ENCODE measurements around the gene OR56A4.
"Not testable (repeated sequence)": the region's sequence is repeated elsewhere in the genome, so short reads cannot be mapped to it uniquely, and the experiment has no call there.

OR56A4 gene, protein sequence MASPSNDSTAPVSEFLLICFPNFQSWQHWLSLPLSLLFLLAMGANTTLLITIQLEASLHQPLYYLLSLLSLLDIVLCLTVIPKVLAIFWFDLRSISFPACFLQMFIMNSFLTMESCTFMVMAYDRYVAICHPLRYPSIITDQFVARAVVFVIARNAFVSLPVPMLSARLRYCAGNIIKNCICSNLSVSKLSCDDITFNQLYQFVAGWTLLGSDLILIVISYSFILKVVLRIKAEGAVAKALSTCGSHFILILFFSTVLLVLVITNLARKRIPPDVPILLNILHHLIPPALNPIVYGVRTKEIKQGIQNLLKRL

DNA sequence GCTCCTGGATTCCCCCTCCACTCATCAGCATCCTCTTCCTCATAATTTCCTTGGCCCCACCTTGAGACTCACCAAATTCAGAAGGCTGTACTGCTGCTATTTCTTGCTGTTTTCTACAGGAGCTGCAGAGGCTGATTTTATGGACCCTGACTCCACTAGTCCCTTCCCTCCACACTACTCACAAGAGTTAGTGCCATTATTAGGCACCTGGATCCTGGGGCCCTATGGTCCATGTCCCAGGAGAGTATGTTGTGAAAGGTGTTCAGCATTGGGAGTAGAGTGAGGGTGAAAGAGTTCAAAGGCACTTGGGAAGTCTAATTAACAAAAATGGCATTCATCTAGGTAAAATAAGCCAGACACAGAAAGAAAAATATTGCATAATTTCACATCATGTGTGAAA, at the start of gene OR56A4:
Gene OR56A4 (minus strand): TSS at position 101 of the 400 bp plus-strand sequence. CDS start 3,954 bp downstream, outside the sequence.
- DNase-seq: no peak

DNA sequence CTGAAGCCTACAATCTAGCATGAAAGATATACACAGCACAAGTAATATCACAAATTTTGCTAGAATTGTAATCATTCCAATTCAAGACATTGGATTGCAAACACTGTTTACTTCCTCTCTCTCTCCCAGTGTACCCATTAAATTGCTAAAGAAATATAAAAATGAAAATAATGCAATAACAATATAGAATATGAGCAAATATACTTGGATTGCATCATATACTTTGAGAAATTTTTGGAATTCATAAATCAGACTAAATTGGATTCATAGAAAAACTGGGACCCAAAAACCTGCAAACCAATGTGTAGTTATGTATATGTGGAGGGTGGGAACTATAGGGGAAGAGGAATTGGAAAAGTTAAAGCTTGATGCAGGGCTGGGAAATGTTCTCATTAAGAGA, 48.8 kb upstream of the OR56A4 start:
- DNase-seq: no peak

DNA sequence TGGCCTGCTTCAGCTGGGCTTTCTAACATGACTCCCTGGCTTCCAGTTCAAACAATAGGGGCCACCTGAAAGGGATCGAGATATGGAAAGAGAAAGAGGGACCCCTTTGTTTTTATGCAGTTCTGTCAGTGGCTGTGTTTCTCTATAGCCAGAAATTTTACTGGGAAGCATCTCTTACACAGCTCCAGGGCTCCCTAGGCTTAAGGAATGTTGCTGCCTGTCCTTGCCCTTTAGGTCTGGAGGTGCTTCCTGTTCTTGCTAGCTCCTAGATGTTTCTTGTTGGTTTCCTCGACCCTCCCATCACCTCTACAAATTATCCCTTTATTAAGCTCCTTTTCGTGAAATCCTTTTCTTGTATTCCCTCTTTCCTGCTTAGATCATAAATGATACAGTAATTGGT, 45.6 kb upstream of the OR56A4 start:
- DNase-seq: no peak

DNA sequence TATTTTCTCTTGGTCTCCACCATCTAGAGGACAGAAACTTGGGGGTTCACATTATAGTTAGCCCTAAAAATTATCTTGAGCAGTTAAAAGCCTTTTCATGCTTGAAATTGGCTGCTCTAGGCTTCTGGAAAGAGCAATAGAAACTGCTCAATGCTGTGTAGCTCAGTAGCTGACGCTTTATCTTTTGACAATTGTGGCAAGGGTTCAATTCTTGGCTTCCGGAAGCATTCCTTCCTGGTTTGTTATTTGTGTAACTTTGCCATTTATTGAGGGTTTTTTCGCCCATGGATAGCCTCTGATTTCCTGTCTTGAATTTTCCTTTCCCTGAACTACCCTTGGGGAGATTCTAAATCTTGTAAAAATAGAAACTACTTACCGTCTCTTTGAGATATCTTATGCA, 34.1 kb upstream of the OR56A4 start:
- no peak for DNase-seq

DNA sequence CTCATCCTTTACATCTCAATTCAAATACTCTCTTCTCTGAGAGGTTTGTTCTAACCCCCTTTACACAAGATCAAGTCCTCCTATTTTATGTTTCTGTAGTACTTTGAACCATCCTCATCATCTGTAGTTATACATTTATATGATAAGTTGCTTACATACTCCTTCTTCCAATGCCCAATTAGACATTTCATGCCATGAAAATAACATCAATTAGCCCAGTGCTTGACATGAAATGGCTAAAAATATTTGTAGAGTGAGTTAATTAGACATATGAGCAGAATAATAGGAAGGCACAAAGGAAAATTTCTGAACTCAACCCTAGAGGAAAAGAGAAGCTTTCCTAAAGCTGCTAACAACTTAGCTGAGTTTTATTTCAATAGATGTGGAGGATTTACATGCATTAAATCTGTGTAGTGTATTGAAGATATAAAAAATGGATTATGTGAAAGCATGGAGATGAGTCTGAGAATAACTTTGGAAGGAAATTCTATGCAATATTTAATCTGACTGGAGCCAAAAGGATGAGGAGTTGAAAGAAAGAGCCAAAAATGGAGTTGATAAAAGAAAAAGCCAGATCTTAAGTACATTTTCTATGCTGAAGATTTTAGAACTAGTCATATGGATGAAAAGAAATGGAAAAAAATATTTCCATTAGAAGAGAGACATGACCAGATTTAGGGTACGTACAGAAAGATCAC, 24.1 kb upstream of the OR56A4 start, which contains the start of gene OR56A1:
Gene OR56A1 (minus strand): TSS at position 51 of the 698 bp plus-strand sequence. CDS start 3,066 bp downstream, outside the sequence.
- DNase-seq: no peak

DNA sequence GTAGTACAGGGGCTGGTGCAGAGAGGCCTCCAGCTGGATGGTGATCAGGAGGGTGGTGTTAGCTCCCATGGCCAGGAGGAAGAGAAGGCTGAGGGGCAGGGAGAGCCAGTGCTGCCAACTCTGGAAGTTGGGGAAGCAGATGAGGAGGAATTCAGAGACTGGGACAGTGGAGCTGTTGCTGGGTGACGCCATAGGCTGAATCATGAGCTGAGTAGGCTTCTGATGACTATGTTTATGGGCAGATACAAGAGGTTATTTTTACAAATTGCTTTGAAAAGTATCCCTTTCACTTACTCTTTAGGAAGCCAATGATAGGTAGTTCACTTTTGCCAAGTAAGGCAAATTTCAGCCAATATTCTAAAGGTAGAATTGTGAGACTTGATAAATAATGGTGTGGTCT, 20.8 kb upstream of the OR56A4 start:
- DNase-seq: no peak

DNA sequence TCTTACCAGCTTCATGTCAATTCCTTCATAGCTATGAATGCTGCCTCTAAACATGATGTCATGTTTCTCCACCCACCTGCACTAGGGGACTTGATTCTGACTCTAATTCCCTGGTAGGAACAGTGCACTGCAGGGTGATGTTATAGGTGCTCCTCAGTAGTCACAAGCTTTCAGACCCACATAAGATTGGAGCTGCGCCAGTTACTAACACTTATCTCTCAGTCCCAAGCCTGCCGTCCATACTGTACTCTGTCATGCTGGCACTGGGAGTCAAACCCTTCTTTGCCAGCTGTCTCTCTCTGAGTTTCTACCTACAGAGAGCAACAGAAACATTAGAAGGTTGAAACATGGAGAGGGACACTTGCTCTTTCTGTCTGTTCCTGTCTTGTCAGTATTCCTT, 18.3 kb upstream of the OR56A4 start:
- DNase-seq: no peak

DNA sequence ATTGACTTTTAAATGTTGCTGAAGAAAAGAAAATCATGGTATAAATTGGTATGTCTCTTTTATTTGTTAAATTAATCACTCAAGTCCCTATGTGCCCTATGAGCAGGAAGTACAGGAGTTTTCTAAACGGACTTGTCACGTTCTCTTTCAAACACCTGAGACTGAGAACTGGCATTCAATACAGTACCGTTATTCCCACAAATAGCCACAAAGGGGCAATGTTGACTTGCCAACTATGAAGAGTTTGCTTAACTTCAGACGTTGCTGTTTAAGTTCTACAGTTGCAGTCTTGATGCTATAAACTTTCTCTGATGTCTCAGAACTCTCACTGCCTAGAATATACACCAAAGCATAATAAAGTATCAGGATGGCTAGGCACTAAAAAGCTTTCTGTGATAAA, 16.2 kb upstream of the OR56A4 start:
- peak; percentile 53 for DNase-seq

DNA sequence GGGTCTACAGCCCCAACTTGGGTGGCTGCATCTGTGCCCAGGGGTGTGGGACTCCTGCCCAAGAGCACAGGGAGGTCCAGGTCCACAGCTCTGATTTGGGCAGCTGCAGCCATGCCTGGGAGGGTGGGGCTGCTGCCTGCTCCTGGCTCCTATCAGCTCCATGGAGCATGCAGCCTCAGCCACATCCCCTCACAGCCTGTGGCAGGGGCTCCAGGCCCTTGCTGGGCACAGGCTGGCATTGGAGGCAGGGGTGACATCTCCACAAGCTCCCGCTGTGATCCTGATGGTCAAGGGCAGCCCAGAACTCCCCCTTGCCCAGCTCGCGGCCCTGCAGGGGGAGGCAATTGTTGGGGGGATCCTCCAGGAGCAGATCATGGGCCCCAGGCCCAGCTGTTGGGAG, 6.3 kb upstream of the OR56A4 start:
- DNase-seq: no peak

DNA sequence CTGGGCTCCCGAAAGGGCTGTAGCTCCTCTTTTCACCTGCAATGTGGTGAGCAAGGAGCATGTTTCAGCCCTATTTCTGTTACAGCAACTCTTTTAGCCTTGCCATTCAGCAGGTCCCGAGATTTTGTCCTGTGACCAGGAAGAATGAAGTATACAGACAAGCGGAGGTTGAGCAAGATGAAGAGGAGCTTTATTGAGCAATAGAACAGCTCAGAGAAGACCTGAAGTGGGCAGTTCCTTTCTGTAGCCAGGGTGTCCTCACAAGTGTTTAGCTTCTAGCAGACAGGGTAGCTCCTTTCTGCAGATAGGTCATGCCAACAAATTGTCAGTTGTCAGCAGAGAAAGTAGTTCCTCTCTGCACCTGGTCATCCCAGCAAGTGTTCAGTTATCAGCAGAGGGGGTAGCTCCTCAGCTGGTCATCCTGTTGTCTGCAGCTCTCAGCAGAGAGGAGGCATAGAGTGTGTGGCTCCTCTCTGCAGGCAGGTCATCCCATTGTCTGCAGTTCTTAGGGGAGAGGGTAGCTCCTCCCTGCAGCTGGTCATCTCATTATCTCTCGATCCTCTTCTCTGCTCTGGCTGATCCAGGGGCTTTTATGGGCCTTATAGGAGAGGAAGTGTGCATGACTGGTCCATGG, 5.4 kb upstream of the OR56A4 start:
- DNase-seq: no peak

DNA sequence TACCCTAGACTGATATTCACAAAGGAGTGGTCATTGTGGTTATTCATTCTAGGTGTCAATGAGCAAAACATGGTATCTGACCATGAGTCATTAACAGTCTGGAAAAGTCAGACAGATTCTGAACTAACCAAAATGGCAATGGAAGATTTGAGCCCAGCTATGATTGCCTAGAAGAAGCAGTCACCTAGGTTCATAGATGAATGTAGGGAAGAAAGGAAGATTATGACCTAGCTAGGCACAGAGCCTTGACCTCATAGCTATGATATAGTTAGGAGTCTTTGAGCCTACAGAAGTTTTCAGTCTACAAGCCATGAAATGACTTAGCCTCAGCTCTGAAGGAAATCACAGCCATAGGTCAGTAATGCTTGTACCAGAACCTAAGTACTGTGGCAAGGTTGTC, 351 bp downstream of the OR56A4 start:
- no peak for DNase-seq

DNA sequence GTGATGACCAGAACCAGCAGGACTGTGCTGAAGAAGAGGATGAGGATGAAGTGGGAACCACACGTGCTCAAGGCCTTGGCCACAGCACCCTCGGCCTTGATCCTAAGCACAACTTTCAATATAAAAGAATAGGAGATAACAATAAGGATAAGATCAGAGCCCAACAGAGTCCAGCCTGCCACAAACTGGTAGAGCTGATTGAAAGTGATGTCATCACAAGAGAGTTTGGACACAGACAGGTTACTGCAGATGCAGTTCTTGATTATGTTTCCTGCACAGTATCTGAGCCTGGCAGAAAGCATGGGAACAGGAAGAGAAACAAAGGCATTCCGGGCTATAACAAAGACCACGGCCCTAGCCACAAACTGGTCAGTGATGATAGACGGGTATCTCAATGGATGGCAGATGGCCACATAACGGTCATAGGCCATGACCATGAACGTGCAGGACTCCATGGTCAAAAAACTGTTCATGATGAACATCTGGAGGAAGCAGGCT, 4.5 kb downstream of the OR56A4 start:
- no peak for DNase-seq

DNA sequence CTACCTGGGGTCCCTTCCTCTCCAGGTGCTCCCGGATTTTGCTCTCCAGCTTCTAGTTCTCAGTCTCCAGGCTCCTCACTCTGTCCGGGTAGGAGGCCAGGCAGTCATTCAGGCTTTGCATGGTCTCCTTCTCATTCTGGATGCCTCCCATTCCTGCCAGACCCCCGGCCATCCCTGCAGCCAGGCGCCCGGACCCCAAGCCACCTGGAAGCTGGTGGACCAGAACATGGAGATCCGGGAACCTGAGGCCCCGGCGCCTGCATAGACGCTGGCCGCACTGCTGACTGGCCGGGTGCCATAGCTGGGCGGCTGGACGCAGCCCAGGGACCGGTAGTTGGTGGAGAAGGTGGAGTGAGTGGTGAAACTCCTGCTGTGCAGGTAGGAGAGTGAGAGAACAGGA, 12.0 kb downstream of the OR56A4 start:
- DNase-seq: no peak

DNA sequence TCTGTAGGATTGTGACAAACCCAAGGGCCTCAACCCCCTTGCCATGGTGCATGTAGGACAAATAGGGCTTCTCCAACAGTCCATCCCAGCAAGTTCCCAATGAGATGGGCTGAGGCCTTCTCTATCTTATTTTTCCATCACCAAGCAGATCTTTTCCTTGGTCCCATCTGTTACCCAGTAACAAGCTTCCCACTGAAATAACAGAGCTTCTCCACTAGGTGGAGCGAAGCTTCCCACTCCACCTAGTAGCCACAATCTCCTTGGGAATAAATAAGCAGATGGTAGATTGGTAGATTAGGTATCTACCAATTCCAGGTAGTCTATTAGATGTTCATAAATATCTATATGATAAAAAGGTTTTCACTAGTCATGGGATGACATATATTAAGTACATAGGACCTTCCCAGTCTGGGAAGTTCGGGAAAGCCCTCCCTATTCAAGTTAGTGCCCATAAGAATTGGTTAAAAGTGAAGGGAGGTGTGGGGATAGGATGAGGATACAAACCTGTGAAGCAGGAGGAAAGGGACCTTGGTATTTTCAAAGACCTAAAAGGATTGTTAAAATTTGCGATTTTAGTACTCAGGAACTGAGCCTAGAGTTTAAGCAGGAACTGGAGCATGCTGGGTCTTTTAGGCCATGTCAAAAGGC, 14.0 kb downstream of the OR56A4 start:
- DNase-seq: no peak

DNA sequence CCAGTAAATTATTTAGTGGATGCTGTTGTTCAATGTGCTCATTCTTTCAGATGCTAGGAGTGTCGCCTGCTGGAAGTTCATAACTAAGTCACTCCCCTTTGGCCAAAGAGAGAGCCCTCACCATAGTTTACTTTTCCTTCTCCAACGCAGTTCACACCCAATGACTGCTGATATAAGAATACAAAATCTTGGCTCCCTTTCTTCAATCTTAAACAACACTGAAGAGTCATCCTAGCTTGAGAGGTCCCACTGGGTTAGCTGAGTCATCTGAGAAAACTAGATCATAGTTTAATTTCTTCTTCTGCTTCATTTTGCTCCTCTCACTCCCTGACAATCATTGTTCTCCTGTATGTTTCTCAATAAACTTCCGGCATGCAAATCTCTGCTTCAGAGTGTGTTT, 14.6 kb downstream of the OR56A4 start:
- no peak for DNase-seq

DNA sequence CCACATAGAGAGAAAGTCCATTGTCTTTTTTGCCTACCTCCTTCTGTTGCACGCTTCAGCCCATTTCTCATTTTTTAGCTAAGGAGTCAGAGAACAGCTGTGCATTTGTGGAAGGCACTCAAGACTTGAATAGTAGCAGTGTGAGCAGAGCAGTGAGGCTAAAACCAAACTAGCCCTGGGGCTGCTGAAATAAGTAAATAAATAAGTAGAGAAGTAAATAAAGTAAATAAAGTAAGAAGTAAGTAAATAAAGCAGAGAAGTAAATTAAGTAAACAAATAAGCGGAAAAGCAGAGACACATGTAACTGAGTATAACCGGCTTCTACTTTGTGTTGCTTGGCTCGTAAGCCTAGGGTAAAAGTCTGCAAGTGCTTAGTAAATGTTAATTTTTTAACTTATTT, 17.5 kb downstream of the OR56A4 start:
- DNase-seq: no peak

DNA sequence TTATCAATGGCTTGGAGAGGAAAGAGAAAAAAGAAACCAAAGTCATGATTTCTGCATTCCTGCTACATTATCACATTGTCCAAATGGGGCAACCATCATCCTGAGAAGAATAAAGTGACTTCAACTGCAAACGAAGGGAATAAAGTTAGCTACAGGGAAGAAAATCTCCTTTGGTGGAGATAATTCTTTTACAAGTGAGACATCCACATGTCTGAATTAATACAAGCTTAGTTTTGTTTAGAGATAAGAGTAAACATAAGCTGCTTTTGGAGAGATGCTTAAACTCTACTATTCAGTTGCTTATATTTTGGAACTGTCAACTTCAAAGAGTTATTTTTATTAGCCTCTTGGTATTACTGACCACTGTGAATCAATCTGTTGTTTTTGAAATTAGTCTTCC, 19.9 kb downstream of the OR56A4 start, which contains the start of gene OR52L1:
Gene OR52L1 (minus strand): TSS at position 101 of the 400 bp plus-strand sequence. CDS start 55 bp downstream, at position 46.
- DNase-seq: no peak

DNA sequence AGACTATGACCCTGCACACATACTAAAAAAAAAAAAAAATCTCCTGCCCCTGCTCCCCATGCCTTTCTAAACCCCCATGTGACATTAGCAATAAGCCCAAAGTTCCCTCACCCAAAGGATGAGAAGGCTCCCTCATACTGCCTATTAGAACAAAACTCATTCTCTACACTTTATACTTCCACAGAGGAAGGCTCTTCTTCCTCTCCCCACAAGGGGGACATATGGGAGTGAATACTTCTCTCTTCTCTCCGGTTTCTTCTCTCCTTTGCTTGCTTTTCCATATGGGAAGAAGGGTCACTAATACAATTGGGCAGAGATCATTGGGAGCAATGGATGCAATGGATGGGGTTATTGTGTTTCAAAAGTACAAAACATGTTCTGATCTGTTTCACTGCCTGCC, 23.3 kb downstream of the OR56A4 start:
- DNase-seq: no peak

DNA sequence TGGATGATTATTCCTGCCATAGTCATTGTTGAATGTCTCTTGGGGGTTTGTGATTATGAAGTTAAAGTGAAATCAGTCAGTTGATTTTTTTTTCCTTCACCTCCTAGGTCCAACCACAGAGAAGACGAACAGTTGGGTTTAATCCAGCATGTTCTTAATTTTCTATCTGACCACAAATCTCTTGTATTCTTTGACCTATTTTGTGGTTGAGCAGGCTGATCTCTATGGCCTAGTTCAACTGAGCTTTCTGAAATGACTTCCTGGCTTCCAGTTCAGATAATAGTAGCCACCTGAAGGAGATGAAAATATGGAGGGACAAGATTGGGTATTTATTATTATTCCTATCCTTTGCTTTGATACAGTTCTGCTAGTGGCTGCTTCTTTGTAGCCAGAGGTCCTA, 33.2 kb downstream of the OR56A4 start:
- DNase-seq: peak; percentile 1

DNA sequence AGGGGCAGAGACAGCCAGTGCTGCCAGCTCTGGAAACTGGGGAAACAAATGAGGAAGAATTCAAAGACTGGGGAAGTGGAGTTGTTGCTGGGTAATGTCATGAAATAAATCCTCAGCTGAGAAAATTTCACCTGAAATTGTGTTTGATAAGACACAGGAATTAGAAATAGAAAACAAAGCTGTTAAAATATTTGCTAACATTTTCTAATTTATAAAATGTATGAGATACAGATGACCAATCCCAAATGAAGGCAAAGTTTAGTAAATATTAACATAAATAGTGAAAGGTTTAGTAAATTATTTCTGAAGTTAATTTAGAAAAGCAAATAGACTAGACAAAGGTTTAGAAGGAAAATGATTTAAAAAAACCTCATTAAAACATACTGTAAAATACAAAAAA, 38.4 kb downstream of the OR56A4 start, which contains the start of gene OR56A5:
Gene OR56A5 (minus strand): TSS at position 101 of the 400 bp plus-strand sequence. CDS start 0 bp downstream, at position 101.
- DNase-seq: no peak

DNA sequence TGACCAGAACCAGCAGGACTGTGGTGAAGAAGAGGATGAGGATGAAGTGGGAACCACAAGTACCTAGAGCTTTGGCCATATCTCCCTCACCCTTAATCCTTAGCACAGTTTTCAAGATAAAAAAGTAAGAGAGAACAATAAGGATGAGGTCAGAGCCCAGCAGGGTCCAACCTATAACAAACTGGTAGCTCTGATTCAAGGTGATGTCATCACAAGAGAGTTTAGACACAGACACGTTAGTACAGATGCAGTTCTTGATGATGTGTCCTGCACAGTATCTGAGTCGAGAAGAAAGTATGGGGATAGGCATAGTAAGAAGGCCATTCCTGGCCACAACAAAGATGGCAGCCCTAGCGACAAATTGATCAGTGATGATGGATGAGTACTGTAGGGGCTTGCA, 39.0 kb downstream of the OR56A4 start:
- no peak for DNase-seq

DNA sequence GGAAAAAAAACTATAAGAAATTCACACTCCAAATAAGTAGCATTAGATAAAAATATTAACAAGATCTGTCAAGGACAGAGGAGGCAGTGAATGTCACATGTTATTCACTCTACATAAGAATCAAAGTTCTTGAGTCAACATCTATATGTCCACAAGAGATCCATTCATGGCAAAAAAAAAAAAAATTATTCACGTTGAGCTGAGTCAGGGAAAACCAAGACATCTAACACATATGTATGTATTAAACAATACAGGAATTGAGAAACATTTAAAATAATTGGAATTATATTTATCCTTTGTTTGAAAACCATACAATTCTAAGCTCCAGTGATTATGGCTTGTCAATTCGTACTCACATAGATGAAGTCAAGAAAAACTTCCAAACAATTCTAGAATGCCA, 39.8 kb downstream of the OR56A4 start:
- no peak for DNase-seq

DNA sequence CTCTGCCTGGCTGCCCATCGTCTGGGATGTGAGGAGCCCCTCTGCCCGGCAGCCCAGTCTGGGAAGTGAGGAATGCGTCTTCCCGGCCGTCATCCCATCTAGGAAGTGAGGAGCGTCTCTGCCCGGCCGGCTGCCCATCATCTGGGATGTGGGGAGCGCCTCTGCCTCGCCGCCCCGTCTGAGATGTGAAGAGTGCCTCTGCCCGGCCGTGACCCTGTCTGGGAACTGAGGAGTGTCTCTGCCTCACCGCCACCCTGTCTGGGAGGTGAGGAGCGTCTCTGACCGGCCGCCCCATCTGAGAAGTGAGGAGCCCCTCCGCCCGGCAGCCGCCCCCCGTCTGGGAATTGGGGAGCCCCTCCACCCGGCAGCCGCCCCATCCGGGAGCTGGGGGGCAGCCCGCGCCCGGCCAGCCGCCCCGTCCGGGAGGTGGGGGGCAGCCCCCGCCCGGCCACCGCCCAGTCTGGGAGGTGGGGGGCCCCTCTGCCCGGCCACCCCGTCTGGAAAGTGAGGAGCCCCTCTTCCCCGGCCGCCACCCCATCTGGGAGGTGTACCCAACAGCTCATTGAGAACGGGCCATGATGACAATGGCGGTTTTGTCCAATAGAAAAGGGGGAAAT, 45.9 kb downstream of the OR56A4 start:
- DNase-seq: not testable (repeated sequence)
